K562 (cell line): ENCODE measurements around the gene ZNF862.
A peak's percentile ranks its signal among the peaks of the same experiment; 100 is the strongest.

Experiments used
- CBX3 ChIP-seq, 2 experiments: IDR thresholded peaks; 1 replicate in 1 of 2; 2 replicates in 1 of 2; pipeline ENCODE4 v1.6.1; 2012; ENCODE audit warnings: inconsistent platforms in 2 of 2, low read length in 2 of 2, borderline replicate concordance in 1 of 2, control low read depth in 1 of 2
- CHD7 ChIP-seq: fragments of 200-600 bp; sonication (generic); IDR thresholded peaks from one replicate; pipeline ENCODE4 v1.6.1; 2012; ENCODE audit warnings: mild to moderate bottlenecking, low read depth, low read length, inconsistent platforms
- CTCF ChIP-seq, 3 experiments: IDR thresholded peaks in 2 of 3; conservative IDR thresholded peaks in 1 of 3; 2 replicates each; pipeline ENCODE4 v1.5.1; 2011 to 2012; ENCODE audit warnings: low read length in 3 of 3, mild to moderate bottlenecking in 3 of 3, control low read depth in 2 of 3, improper control_type of control experiment in 1 of 3, inconsistent platforms in 1 of 3, low read depth in 1 of 3, mixed read lengths in 1 of 3, moderate library complexity in 1 of 3; ENCODE audit not compliant: insufficient read depth in 2 of 3
- NFIC ChIP-seq: fragments of 450-650 bp; IDR thresholded peaks from 2 replicates; pipeline ENCODE4 v1.6.1; 2017; ENCODE audit warnings: mild to moderate bottlenecking, inconsistent platforms
- RAD21 ChIP-seq, 2 experiments: fragments of 250-450 bp in 1 of 2; fragments of 450-650 bp in 1 of 2; sonication (Bioruptor Pico) in 1 of 2; formaldehyde crosslinking in 1 of 2; IDR thresholded peaks in 1 of 2; conservative IDR thresholded peaks in 1 of 2; 2 replicates each; pipeline versions ENCODE4 v1.4.0 to v1.8.0; 2020 to 2022; ENCODE audit warnings: mild to moderate bottlenecking in 2 of 2, moderate library complexity in 1 of 2
- ZBTB8A ChIP-seq: fragments of 450-650 bp; IDR thresholded peaks from 2 replicates; pipeline ENCODE4 v1.6.1; 2018; ENCODE audit warnings: mild to moderate bottlenecking, moderate library complexity; ENCODE audit not compliant: partially characterized antibody
- ZHX1 ChIP-seq: fragments of 150-350 bp; conservative IDR thresholded peaks from 2 replicates; pipeline ENCODE4 v1.6.1; 2014; ENCODE audit warnings: low read length

- TF ChIP-seq ZHX1 (no peak), RAD21 (CRISPR knock-in tag; conservative IDR thresholded peaks at IDR 0.05 in 1 of 2, IDR thresholded peaks at IDR 0.05 in 1 of 2) (0 out of 4 replicates have a peak, but pooled peaks of 1 of the 2 experiments have one; percentile 6), ZBTB8A (no peak), CBX3 (IDR thresholded peaks at IDR 0.05; ENCODE audit: borderline replicate concordance in 1 of 2, low read length in 2 of 2) (no peak), CTCF (IDR thresholded peaks at IDR 0.05 in 2 of 3, conservative IDR thresholded peaks at IDR 0.05 in 1 of 3; ENCODE audit: insufficient read depth in 2 of 3, low read depth in 1 of 3, low read length in 3 of 3) (peak in 2 of 3 experiments; percentile 10 to 35; a peak in 3 of 6 replicates), CHD7 (no peak), NFIC (no peak)
Observed at GRCh38 chr7:149819141-149819960, 18.8 kb upstream of the ZNF862 start.
